NCI-H2081 (cell line): ENCODE measurements around the gene NME4.
"Not testable (repeated sequence)": the region's sequence is repeated elsewhere in the genome, so short reads cannot be mapped to it uniquely, and the experiment has no call there.

Experiments
- DNase-seq, 2 experiments: peaks; one replicate each; lab custom pipeline; 2025; lab: John Stamatoyannopoulos, UW

Gene NME4

DNA sequence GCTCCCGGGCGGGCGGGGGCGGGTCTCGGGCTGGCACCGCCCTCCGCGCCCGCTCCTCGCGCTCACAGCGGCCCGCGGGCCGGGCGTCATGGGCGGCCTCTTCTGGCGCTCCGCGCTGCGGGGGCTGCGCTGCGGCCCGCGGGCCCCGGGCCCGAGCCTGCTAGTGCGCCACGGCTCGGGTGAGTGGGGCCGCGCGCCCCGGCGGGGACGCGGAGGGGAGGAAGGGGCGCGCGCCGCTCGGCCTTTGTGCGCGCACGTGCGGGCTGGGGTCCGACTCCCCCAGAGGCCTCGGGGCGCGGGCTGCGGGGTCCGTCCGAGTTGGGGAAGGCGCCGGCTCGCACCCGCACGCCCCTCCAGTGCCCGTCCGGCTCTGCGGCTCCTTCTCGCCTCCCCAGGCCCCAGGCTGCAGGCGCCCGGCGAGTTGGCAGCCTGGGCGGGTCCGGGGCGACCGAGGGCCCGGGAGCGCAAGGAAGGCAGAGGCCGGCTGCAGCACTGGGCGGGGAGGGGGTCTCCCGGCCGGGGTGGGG lies at the start of gene NME4:
NME4 (plus strand) TSS at position 65 of the 527 bp plus-strand sequence; CDS start at position 89, 24 bp downstream.
- peak; percentile 34 to 48 for DNase-seq

DNA sequence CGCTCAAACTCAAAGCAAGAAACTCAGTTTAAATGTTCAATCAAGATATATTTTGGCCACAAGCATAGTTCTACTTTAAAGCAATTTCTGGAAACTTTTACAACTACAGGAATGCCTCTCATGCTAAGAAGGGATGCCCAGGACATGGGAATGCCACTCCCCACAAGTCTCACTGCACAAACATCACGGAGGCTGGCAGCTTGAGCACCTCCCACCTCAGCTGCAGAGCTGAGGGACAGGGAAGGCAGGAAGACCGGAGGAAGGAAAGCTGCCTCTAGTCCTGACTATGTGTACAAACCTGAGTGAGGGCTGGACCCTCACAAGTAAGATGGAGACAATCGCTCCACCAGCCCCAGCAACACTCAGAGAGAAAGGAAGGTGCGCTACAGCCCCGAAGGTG lies 49.8 kb upstream of the NME4 start:
- no peak for DNase-seq

DNA sequence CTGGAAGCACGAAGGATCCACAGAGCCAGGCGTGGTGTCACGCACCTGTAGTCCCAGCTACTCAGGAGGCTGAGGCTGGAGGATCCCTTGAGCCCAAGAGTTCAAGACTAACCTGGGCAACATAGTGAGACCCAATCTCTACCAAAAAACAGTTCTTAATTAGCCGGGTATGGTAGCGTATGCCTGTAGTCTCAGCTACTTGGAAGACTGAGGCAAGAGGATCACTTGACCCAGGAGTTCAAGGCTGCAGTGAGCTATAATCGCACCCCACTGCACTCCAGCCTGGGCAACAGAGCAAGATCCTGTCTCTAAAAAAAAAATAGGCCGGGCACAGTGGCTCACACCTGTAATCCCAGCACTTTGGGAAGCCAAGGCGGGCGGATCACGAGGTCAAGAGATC lies 48.5 kb upstream of the NME4 start:
- DNase-seq = not testable (repeated sequence)

DNA sequence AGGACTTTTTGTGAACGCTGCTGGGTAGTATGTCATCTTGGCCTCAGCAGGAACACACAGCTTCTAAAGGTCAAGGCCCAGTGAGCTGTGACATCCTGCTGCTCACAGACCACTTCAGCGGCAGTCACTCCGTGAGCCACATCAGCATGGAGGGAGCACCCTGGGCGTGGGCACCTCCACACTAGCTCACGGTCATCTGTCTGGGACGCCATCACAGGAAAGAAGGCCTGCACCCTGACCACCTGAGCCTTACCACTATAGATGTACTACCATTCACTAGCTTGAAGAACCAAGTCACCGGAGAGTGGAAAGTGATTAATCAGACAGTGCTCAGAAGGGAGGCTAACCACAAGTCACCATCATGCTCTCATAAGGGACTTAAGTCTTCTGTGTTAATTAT lies 47.8 kb upstream of the NME4 start:
- no peak for DNase-seq

DNA sequence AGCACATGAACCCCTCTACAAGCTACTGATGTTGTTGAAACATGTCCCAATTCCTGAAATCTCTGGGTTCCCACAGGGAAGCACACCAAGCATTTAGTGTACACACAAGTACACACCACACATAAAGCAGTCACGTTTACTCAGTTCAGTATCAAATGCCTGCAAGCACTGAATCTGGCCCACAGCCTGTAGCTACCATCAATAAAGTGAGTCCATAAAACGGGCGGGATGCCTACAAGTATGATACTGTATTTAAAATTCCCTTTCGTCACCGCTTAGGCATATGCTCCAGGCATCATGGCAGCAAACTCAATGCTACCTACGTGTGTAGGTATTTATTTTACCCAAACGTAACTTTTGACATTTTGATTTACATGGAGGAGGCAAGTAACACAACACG lies 46.8 kb upstream of the NME4 start:
- no peak for DNase-seq

DNA sequence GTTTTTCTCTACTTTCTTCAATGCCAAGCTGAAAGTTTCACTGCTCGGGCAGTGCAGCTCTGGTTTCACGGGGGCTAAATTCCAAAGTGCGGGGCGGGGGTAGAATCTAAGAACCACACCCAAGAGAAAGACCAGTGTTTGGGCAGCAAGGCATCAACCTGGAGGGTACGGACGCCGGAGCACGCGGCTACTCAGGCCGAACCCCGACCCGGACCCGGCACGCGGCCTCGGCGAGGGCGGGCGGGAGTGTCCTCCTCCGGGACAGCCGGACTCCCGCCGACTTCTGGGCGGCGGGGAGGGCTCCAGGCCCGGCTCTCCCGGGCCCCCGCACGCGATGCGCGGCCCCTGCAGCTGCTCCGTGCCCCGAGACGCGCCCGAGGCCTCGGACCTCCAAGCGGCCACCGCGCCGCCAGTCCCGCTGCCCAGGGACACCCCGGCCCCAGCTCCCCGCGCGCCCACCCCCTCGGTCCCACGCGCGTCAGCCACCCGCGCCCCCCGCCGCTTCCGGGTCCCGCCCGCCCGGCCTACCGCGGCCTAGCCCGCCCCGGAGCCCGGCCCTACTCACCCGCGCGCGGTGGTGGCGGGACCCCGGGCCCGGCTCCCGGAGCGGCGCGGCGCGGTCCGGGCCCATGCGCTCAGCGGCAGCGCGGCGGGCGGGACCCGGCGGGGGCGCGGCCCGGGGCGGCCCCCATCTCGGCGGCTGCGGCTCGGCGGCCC lies 45.0 kb upstream of the NME4 start:
- no peak for DNase-seq

DNA sequence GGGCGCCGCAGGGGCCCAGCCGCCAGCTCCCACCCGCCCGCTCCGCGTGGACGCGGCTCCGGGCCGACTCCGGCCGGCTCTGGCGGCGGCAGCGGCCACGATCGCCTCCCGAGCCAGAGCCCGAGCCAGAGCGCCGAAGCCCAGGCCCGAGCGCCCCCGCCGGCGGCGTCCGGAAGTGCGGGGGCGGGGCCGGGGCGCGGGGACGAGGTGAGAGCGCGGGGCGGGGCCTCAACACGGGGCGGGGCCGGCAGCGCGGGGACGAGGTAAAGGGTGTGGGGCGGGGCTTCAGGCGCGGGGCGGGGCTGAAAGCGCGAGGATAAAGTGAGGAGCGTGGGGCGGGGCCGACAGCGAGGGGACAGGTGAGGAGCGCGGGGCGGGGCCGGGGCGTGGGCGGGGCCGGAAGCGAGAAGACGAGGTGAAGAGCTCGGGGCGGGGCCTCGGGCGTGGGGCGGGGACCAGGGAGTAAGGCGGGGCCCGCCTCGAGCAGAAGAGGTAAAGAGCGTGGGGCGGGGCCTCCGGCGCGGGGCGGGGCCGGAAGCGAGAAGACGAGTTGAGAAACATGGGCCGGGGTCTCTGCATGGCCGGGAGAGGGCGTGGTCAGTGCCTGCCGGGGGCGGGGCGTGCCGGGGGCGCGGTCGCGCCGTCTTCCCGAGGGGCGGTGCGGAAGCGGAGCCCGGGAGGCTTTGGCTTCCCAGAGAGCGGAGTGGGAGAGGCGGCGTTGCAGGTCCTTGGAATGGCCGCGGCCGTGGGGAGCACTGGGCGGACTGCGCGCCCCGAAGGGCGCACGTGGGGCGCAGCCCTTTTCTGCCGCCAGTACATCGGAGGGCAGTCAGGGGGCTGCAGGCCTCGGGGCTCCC lies 44.2 kb upstream of the NME4 start, which contains the start of gene AXIN1:
AXIN1 (minus strand) TSS at position 177 of the 857 bp plus-strand sequence. CDS start 5,698 bp downstream, outside the sequence.
- DNase-seq = peak; percentile 95 to 99

DNA sequence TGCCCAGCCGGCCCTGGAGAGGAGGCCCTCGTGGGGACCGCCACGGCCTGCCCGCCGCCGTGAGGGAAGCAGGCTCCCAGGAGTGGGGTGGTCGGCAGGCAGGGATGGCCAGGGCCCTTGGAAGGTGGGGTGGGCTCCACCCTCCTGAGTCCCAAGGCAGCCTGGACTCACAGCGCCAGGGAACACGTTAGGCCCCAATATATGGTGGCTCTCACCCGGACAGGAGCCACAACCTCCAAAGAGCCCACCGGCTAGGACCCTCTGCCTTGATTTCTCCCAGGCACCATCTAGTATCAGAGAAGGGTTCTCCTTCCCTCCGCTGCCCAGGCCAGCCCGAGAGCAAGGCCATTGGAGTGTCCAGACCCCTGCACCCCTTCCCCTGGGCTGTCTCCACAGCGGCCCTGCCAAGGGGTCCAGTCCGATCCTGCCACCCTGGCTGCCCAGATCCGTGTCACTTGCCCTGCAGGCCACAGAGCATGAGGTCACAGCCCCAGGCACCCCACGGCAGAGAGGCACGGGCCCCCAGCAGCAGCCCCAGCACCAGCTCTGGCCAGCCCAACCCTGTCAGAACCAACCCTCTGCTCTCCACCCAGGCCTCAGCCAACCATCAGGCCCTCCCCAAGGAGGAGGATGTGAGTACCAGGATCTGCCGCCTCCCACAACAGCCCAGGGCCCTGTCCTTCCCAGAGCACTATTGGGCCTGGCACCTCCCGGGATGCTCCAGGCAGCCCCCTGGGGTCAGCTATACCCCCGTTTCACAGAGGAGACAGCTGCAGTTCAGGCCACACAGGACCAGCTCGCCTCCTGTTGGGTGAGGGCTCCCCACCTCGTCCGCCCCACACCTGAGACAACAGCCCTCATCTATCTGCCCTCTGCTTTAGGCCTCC lies 43.4 kb upstream of the NME4 start:
- DNase-seq = no peak

DNA sequence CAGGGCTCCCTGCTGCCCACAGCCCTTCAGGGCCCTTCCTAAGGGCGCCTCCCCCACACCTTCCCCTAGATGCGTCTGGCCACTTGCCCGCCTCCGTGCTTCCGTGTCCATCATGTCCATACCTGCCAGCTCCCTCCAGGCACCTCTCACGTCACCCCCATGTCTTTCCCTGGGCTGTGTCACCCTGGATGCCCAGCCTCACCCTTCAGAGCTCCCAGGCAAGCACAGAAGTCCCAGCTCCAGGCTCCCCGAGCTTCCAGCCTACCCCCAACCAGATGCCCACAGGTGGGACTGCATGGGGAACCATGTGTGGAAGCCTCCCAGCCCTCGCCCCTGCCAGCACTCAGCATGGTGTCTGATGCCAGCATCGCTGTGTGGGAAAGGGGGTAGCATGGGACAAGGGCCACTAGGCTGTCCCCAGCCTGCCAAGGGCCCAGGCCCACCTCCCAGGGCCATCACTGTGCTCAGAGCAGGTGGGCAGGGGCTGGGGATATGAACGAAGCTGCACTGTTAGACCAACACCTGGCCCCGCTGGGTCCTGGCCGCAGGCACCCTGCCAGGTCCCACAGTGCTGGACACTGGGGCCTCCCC lies 42.6 kb upstream of the NME4 start:
- DNase-seq = no peak

DNA sequence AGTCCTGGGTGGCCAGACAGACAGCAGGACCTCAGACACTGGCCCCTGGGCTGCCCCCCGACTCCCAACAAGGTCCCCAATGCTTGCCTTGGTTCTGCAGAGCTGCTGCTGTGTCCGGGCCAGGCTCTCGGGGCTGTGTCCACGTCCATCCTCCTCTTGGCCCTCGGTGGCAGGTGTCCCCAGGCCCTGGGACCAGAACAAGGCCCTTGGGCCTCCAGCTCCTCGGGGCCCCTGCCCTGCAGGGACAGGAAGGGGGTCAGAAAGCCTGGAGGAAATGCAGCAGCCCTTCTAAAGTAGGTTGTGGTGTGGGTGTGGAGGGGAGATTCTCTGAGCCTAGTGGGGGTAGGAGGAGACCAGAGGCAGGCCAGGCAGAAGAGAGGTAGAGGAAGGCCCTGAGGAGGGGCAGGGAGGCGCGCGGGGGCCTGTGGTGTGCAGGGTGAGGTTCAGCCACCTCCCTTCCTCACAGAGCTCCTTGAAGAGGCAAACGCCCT lies 42.0 kb upstream of the NME4 start:
- no peak for DNase-seq

DNA sequence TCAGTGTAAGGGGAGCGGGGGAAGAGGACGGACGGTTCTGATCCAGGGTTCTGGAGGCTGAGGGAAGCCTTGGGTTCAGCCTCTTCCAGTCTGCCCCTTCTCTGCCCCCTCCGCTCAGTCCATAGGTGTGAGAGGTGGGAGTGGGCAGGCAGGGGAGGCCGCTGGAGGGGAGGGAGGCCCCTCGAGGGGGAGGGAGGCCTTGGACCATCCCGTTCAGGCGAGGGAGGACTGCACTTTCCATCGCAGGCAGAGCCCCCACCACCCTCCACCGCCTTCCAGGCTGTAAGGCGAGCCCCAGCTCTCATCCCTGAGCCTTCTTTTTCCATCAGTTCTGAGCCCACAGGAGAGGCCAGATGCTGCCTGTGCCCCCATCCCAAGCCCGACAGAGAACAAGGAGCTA lies 40.3 kb upstream of the NME4 start:
- no peak for DNase-seq

DNA sequence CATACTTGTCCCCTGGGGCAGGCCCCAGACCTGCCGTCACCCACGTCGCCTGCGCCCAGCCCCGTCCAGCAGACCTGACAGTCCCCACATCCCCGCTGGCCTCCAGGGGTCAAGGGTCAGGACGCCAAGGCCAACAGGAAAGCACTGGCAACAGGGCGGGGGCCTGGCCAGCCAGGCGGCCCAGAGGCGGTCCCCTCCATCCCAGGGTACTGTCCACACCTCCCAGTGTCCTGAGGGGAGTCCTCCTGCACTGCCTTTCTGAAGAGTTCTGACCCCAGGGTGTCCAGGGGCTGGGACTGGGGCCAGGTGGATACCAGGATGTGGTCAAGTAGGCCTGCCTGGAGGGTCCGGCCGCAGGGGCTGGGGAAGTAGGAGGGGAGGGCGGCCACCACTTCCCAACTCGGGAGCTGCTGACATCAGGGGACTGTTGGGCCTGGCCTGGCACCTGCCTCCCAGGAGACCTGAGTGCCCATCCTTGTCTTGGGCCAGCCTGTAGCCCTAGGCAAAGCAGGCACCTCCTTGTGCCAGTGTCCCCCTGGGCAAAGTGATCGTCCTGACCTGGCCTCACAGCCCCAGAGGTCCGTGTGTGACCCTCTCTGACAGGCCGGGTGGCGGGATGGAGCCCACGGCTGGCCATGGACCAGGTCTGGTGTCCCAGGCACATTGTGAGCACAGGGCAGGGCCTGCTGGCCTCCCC lies 37.8 kb upstream of the NME4 start:
- DNase-seq = no peak

DNA sequence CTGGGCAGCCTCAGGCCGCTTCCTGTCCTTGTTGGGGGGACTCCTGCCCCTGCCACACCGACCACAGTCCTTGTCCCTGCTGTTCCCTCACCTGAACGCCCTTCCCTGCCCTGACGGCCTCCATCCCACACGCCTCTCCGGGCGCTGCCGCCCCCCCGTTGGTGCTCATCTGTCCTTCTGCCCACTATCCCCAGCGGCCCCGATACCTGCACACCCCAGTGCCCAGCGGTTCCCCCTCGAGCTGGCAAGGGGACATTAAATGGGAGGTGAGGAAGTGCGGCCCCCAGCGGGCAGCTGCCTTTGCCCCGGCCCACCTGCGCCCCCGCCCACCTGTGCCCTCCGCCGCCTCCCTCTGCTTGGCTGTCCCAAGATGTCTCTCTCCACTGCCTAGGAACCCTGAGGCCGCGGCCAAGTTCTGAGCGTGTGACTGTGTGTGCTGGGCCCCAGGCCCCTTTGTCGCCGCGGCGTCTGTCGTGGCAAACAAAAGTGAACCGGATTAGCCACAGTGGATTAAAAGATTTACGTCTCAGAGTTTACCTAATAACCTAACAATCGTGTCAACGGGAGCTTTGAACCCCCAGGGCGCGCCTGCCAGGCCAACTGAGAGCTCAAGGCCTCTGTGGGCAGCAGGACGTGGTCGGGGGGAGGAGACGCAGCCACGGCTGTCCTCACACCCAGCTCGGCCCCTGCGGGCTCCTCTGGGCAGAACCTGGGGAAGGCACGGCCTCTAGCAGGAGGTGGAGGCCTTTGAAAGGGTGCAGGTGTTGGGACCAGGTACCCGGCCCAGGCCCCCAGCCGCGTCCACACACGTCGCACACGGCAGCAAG lies 36.9 kb upstream of the NME4 start:
- DNase-seq = no peak

DNA sequence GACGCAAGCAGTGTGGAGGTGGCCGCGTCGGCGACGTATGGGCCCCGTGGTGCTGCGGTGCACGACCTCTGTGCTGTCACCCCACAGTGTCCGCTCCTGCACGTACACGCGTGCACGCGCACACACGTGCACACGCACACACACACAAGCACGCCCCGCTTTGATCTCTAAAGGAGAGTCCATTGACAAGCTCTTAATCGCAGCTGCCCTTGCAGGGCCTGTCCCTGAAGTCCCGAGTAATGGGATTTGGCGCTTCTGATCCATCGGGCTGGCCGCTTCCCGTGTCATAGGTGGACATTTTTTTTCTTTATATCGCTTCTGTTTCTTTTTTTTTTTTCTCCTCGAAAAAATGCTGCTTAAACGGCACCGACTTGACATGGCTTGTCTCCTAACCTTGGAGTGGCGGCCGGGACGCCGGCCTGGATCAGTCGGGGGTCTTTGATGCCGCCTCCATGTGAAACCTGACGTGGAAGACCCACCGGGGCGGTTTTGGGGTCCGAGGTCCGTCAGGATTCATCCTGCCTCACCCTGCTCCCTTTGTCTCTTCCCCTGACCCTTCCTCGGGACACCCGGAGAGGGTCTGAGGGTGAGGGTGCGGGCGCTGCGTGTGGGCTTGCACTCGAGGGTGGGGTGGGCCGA lies 36.2 kb upstream of the NME4 start:
- DNase-seq = no peak

DNA sequence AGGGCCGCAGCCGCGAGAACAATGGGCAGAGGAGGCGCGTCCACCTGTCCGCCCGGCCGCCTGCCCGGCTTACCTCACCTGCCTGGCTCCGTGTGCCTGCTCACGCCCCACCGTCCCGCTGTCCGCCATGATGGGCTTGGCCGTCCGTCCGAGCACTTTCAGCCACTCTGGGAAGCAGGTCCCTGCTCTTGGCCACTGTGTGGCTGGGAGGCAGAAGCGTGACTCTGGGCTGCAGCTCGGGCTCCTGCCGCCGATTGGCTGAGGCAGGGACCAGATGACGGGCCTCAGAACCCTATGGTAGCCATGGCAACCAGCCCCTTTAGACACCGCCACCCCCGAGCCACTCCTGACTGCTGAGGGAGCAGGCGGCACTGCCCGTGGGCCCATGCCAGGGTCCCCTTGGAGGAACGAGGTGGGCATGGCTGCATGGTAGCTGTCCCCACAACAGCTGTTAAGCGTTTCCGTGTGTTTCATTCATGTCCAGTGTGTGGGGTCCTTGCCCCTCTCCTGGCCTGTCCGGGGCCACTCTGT lies 35.6 kb upstream of the NME4 start:
- DNase-seq = no peak

DNA sequence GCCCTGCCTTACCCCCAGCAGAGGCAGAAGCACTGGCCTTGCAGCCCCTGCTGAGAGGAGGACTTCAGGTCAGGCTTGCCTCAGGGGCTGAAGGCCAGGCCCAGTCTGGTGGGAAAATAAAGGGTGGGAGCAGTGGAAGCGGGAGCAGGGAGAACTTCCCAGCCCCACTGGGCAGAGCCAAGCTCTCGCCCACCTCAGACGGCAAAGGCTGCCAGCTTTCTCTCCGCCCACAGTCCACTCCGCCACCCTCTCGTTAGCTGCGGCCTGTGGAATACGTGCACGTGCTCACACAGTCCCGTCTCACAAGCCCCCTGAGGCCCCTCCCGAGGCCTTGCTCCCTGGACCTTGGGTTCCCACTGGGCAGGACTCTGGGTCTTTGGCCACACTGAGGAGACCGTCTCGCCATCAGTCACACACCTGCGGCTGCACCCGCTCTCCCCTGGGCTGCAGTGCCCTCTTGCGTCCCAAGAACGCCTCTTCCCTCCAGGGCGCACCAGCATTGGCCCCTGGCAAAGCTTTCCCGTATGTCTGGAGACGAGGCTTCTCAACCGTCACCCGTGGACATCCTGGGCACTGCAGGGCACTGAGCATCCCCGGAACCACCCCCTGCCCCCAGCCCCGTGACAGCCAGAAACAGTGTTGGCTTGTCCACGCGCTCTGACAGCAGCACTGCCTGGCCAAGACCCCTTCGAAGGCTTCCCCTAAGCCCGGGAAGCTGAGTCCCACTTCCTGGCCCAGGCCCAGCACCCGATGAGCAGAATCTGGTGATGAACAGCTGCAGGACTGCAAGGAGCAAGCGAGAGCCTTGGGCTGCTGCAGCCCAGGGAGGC lies 34.9 kb upstream of the NME4 start:
- DNase-seq = peak; percentile 79 to 82

DNA sequence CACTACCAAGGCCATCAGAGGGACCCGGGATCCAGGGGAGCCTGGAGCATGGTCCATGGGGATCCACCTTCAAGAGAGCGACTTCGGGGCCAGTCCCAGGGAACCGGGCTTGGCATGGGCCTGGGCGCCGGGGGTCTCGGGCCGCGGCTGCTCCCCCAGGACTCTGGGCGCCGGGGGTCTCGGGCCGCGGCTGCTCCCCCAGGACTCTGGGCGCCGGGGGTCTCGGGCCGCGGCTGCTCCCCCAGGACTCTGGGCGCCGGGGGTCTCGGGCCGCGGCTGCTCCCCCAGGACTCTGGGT lies 34.3 kb upstream of the NME4 start:
- not testable (repeated sequence) for DNase-seq

DNA sequence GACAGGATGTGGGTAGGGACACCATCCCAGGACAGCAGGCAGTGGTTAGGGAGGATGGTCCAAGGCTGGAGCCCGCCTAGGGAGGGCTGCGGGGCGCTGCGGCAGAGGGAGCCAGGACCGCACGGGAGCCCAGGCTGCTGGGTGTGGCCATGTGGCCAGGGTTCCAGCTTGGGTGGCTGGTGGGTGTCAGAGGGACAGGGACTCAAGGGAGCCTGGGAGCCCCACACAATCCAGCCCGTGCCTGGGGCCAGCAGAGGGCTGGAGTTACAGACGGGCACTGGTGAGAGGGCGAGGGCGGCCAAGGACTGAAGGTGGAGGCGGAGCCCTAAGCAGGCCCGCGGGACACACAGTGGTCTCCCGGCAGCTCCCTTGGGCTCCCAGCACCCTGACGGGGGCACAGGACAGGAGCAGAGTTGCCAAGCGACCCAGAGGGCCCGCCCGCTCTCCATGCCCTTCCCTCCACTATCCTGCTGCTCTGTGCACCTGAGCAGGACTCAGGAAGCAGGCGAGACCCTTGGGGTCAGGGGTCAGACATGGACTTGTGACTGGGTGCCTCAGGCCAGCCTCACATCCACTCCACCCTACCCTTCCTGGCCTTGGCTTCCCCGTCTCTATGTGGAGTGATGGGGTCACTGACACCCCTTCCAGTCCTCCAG lies 33.8 kb upstream of the NME4 start:
- no peak for DNase-seq
